Esophagus squamous epithelium (tissue), 5 donors: ENCODE measurements around the gene TSPYL1. TPM values are rescaled to one million over a fixed set of nuclear protein-coding genes. Genes with fewer than 3 reads are reported as not detected.

Source experiments
- DNase-seq: peaks from one replicate; lab custom pipeline; 2025; lab: John Stamatoyannopoulos, UW
- H3K27ac ChIP-seq, 4 donors: fragments of 200-600 bp; sonication (generic); one replicate each; pipeline ENCODE4 v1.5.1; 2016 to 2019; ENCODE audit warnings: mild to moderate bottlenecking in 1 of 4
- H3K27me3 ChIP-seq, 4 donors: fragments of 200-600 bp; sonication (generic); 1 replicate in 3 of 4; 2 replicates in 1 of 4; pipeline versions ENCODE4 v1.5.1 to v1.6.0; 2017 to 2021; ENCODE audit warnings: antibody characterized with exemption in 1 of 4
- H3K36me3 ChIP-seq, 3 donors: fragments of 200-600 bp; sonication (generic); one replicate each; pipeline ENCODE4 v1.5.1; 2016 to 2019
- H3K4me1 ChIP-seq, 3 donors: fragments of 200-600 bp; sonication (generic); one replicate each; pipeline ENCODE4 v1.5.1; 2017 to 2019
- H3K4me3 ChIP-seq, 4 donors: fragments of 200-600 bp; sonication (generic); 1 replicate in 3 of 4; 2 replicates in 1 of 4; pipeline ENCODE4 v1.5.1; 2016 to 2019; ENCODE audit warnings: mild to moderate bottlenecking in 2 of 4, moderate library complexity in 1 of 4
- H3K9me3 ChIP-seq, 3 donors: fragments of 200-600 bp; sonication (generic); one replicate each; pipeline ENCODE4 v1.5.1; 2016 to 2019
- CTCF ChIP-seq, 6 experiments: fragments of 450-650 bp in 4 of 6; fragments of 200-600 bp in 2 of 6; sonication (generic) in 2 of 6; IDR thresholded peaks; one replicate each; pipeline ENCODE4 v1.5.1; 2016 to 2019; ENCODE audit warnings: antibody characterized with exemption in 6 of 6, mild to moderate bottlenecking in 4 of 6, moderate library complexity in 4 of 6
- POLR2A ChIP-seq, 4 donors: fragments of 450-650 bp; IDR thresholded peaks; one replicate each; pipeline ENCODE4 v1.6.1; 2017; ENCODE audit warnings: antibody characterized with exemption in 4 of 4, mild to moderate bottlenecking in 4 of 4, moderate library complexity in 3 of 4
- WGBS, 2 donors: methylation state at CpG; one replicate each; pipeline ENCODE4 v1.1.5; 2018; 5-methylcytosine and 5-hydroxymethylcytosine counted together
- intact Hi-C: fragments of 100-400 bp; cut with DNase I; formaldehyde crosslinking; loops from one replicate; pipeline ENCODE4 v1.15.0; 2022
- total RNA-seq, 4 donors: library from RNA; depleted of rRNA; stranded (reverse); fragments of >200 nt; gene quantifications; one replicate each; pipeline ENCODE4 v1.1.0, GENCODE V29; 2016
- donor health status: DM: yes; HTN: yes; CAD: no.

TSPYL1 gene
- total RNA-seq, 4 donors from 2014 or later: 55.5 to 78.3 (median 58.1) TPM

DNA sequence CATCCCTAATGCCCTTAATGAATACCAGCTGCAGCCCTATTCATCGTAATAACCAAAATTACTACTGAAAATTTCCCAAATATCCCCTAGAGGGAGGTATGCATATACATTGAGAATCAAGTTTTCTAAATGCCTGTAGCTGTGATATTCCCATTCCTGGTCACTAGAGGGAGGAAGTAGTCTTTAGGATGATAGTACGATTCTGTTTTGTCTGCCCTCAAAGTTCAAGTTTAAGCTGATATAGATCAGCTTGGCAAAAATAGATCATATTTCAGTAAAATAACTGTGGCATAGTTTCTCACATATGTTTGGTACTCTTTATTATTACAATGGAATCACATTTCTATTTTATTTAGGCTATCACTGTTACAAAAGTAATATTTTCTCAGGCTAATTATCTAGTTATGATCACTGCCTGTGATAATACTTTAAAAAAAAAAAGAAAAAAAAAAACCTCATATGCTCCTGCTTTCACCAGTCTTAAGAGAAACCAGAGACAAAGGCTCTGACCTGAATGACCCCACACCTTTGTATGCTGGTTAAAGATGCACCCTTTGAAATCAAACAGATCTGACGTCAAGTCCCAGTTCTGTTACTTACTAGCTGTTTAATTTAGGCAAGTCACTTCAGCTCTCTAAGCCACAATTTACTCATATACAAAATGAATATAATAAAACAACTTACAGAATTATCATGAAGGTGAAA is 11.0 kb downstream of the TSPYL1 start:
- intact Hi-C loops: no loop called here

GRCh38 chr6:116267836-116268588 is 11.7 kb downstream of the TSPYL1 start:
- intact Hi-C loops: no loop called here
- H3K4me1 ChIP-seq: peaks cover 0 to 37% (median 0%) of the 10 kb centered on the region in 3 donors
- TF ChIP-seq CTCF (IDR thresholded peaks at IDR 0.05) (no peak), POLR2A (IDR thresholded peaks at IDR 0.05) (no peak)
- H3K4me3 ChIP-seq: no peak overlapping the region
- peaks cover 0 to 35% (median 0%) of the 10 kb centered on the region in 3 donors for H3K36me3 ChIP-seq
- no peaks in the 10 kb centered on the region for H3K27me3 ChIP-seq
- no peak overlapping the region for H3K27ac ChIP-seq
- H3K9me3 ChIP-seq: peaks cover 0 to 6% (median 0%) of the 10 kb centered on the region in 3 donors
- no peak for DNase-seq
- 41 to 43% methylated on average over 3 of the region's 3 CpGs for WGBS, 2 donors

More for the DNA sequence above, 11.0 kb downstream of the TSPYL1 start:
- H3K4me1 ChIP-seq: peaks cover 0 to 37% (median 0%) of the 10 kb centered on the region in 3 donors
- no peak overlapping the region for H3K4me3 ChIP-seq
- no peaks in the 10 kb centered on the region for H3K27me3 ChIP-seq
- no peak for DNase-seq
- WGBS, 2 donors: 31 to 34% methylated on average over 3 of the region's 3 CpGs
- TF ChIP-seq CTCF (IDR thresholded peaks at IDR 0.05) (peak; percentile 58 to 94 (median 68)), POLR2A (IDR thresholded peaks at IDR 0.05) (no peak)
- peaks cover 0 to 43% (median 0%) of the 10 kb centered on the region in 3 donors for H3K36me3 ChIP-seq
- no peaks in the 10 kb centered on the region for H3K9me3 ChIP-seq
- no peak overlapping the region for H3K27ac ChIP-seq

- Histone ChIP-seq H3K4me1 (peaks cover 0 to 37% (median 0%) of the 10 kb centered on the region in 3 donors), H3K9me3 (peaks cover 0 to 7% (median 0%) of the 10 kb centered on the region in 3 donors), H3K4me3 (no peak overlapping the region), H3K27ac (no peak overlapping the region), H3K36me3 (peaks cover 0 to 24% (median 0%) of the 10 kb centered on the region in 3 donors), H3K27me3 (no peaks in the 10 kb centered on the region)
- intact Hi-C loops: no loop called here
- DNase-seq: no peak
- no peak for TF ChIP-seq POLR2A (IDR thresholded peaks at IDR 0.05)
- TF ChIP-seq CTCF (IDR thresholded peaks at IDR 0.05): no peak
These were observed 12.9 kb downstream of the TSPYL1 start for GRCh38 chr6:116266803-116267202.

DNA sequence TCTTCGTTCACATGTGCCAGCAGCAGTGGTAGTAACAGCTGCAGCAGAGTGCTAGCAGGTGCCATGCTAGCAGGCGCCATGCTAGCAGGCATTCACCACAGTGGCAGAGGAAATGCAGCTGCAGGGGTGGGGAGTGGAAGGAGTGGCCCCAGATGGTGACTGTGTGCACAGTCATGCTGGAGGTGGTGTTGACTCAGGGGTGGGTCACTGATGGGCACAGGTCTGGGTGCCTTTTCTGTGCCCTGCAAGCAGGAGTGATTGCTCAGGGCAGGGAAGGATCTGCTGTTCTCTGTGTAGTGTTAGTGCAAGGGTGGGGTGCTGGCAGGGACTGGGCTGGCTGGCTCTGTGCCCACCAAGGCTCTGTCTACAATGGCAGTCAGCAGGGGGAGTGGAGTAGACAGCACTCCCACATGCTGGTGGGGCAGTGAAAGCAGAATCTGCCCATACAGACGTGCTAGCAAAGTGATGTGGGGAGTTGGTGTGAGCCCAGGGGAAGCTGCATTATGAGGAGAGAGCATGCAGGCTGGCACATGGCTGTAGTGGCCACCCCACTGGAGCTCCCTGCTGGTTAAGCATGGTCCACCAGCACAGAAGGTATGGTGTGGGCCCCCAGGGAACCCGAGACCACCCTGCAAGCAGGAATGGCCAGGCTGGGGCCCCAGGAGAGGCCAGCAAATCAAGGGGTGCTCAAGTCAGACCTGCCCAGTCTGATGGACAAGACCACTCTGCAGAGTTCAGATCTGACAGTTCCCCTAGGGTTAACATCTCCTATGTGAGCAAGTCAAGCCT is 14.5 kb downstream of the TSPYL1 start:
- no peak for DNase-seq
- Histone ChIP-seq H3K4me3 (no peak overlapping the region), H3K36me3 (peaks cover 0 to 12% (median 0%) of the 10 kb centered on the region in 3 donors), H3K27me3 (no peaks in the 10 kb centered on the region), H3K9me3 (peaks cover 0 to 7% (median 0%) of the 10 kb centered on the region in 3 donors), H3K27ac (peak overlapping the region in 2 of 4 donors; percentile 58 to 71), H3K4me1 (peaks cover 0 to 30% (median 0%) of the 10 kb centered on the region in 3 donors)
- TF ChIP-seq POLR2A (IDR thresholded peaks at IDR 0.05): no peak
- TF ChIP-seq CTCF (IDR thresholded peaks at IDR 0.05): no peak
- 49 to 83% methylated on average over 2 to 3 of the region's 4 CpGs for WGBS, 2 donors
- intact Hi-C loops: no loop called here
